ENCODE results near the gene C10orf90.

- TF ChIP-seq CTCF (conservative IDR thresholded peaks at IDR 0.05; ENCODE audit: low read depth, low read length) (no peak), EZH2 (IDR thresholded peaks at IDR 0.05; ENCODE audit: low read length, unreplicated experiment) (no peak)
These were observed 83.6 kb downstream of the C10orf90 start for GRCh38 chr10:126586878-126587277.
